Measurements from ENCODE around the gene AOC2.
"Not testable (repeated sequence)": the region's sequence is repeated elsewhere in the genome, so short reads cannot be mapped to it uniquely, and the experiment has no call there.

AOC2 gene

DNA sequence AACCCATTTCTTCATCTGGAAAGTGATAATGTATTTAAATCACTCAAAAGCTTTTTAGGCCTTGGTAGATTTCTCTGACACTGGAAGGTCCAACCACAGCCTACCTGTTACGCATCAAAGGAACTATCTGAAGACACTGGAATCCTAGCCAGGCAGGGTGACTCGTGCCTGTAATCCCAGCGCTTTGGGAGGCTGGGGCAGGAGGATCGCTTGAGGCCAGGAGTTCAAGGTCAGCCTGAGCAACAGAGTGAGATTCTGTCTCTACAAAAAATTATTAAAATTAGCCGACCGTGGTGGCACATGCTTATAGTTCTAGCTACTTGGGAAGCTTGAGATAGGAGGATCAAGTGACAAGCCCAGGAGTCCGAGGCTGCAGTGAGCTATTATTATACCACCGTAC lies 37.8 kb downstream of the AOC2 start:
- DNase-seq, result no peak

DNA sequence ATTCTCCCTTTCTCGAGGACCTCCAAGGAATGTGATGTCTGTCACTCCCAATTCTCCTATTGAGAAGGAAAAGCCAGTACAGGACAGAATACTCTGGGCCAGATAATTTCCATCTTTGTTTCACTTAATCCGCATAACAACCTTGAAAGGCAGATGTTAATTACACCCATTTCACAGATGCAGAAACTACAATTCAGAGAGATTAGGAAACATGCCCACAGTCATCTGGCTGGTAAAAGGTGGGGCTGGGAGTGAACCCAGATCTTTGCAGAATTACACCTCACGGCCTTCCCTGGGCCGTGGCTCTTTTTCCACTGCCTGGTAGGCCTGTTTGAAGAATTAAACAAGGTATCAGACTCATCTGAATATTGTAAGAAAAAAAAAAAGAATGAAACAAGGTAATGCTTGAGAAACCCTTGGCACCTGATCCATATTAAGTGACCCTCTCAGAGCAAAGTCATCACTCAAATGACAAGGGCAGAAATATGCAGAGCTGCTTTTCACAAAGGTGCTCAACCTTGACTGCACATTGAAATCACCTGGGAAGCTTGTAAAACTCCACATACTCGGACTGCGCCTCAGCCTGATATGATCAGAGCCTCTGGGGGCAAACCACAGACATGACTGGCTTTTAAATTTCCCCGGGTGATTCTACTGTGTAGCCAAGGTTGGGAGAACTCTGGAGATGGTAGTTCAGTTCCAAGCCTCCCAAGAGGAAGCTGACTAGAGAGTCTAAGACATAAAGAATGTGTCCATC lies 39.6 kb downstream of the AOC2 start:
- DNase-seq, result peak; percentile 11

- DNase-seq, result not testable (repeated sequence)
Measured at GRCh38 chr17:42885806-42886205, 41.4 kb downstream of the AOC2 start.

DNA sequence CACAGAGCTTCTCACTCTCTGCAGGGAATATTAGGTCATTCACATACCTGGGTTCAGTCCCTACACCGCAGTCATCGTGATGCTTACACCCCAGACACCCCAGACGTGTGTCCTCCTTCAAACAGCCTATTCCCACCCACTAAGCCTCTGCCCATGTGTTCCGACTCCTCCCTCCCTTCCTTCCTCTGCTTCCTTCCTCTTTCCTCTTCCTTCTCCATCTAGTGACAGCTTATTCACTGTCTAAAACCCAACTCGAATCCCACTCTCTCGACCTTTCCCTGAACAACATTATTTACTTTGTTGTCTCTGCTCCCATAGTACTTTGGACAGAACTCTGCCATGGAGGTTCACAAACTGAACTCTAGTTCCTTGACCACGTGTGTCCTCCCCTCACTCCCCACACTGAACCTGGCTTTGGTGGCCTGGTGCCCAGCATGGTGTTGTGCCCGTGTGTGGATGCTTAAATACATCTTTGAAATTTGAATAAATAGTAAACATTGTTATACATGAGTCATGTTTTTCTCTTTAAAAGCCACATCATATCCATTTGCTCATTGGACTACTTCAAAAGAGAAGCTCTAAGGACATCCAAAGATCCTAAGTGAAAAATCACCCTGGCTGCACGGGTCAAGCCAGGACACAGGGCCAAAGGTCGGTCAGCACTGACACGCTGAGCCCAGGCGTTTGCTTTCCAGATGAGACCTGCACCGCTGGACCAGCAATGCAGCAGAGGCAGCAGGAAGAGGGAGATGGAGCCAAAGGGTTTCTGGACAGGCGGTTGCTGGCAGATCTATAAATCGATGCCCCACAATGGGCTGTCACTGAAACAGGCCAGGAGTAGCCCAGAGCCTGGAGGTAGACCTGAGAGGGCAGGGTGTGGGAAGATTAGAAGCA lies 42.1 kb downstream of the AOC2 start:
- DNase-seq, result no peak

DNA sequence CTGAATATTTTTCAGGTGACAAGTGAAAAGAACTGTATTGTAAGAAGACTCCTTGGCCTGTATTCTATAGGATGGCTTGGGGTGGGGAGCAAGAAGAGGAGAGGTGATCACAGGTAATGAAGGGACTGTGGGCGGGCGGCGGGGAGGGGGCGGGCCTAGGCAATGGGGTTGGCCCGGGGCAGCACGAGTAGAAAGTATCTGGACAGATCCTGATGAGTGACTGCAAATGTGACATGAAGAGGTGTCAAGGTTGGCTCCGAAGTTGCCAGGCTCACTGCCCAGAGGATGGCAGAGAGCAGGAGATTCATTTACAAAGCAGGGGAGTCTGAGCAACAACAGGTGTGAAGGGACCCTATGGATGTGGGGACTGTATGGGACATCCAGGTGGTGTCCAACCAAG lies 45.4 kb downstream of the AOC2 start:
- no peak for DNase-seq

DNA sequence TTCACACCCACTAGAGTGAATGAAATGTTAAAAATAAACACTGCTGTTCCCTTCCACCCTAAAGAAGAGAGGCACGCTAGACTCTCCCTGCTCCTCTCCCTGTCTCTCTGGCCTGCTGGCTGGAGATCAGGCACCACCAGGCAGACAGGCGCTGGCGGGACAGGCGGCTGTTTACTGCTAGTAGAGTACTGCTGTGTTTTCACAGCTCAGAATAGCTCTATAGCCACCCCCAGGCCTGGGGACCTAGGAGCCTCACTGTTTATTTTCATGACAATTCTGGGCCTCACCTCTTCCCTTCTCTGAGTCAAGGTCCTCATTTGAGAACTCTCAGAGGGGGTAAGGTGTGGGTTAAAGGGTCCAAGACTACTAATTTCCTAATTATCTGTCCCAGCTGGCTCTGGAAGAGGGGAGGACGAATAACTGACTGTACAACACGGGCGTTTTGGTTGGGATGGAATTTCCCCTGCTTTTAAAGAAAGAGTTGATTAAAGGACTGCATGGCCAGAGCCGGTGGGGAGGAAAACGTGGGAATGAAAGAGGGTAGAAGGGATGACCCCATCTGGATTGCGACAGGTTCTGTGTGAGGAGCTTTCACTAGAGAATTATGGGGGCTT lies 47.3 kb downstream of the AOC2 start:
- DNase-seq, result no peak

GRCh38 chr17:42893359-42893758 lies 49.0 kb downstream of the AOC2 start:
- DNase-seq, result no peak

- DNase-seq, result no peak
Measured at GRCh38 chr17:42894283-42895184, 50.2 kb downstream of the AOC2 start.

- DNase-seq, result no peak
Measured at GRCh38 chr17:42895185-42895555, 50.8 kb downstream of the AOC2 start.

- DNase-seq, result no peak
Measured at GRCh38 chr17:42898147-42898811, 53.9 kb downstream of the AOC2 start.

DNA sequence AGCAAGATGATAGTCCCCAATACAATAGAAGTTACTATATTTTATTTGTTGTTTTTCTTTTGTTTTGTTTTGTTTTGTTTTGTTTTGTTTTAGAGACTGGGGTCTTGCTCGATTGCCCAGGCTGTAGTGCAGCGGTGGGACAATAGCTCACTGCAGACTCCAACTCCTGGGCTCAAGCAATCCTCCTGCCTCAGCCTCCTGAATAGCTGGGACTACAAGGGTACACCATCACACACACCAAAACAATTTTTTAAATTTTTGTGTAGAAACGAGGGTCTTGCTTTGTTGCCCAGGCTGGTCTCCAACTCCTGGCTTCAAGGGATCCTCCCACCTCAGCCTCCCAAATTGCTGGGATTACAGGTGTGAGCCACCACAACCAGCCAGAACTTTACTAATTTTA lies 55.6 kb downstream of the AOC2 start:
- DNase-seq, result not testable (repeated sequence)
